ENCODE measurements around the gene ASXL2.

Gene ASXL2

DNA sequence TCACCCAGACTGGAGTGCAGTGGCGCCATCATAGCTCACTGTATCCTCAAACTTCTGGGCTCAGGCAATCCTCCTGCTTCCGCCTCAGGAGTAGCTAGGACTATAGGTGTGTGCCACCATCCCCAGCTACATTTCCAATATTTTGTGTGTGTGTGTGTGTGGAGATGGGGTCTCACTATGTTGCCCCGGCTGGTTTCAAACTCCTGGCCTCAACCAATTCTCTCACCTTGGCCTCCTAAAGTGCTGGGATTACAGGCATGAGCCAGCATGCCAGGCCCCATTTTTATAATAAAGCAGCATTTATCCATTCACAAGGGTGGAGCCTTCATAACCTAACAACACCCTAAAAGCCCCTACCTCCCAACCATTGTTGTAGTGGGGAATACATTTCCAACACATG, 152.4 kb downstream of the ASXL2 start:
- H4K20me1 ChIP-seq (ENCODE audit: insufficient read depth, low read length), result no peaks in the 10 kb centered on the region
- H3K27me3 ChIP-seq (replicated peaks; ENCODE audit: insufficient read depth, low read length), result no peaks in the 10 kb centered on the region
- H3K79me2 ChIP-seq (ENCODE audit: low read length), result no peaks in the 10 kb centered on the region
- TF ChIP-seq EZH2 (optimal IDR thresholded peaks at IDR 0.05; ENCODE audit: low read depth, low read length) (no peak), EZH2phosphoT487 (IDR thresholded peaks at IDR 0.05; ENCODE audit: low read length) (no peak)
- TF ChIP-seq, protein P1, sequence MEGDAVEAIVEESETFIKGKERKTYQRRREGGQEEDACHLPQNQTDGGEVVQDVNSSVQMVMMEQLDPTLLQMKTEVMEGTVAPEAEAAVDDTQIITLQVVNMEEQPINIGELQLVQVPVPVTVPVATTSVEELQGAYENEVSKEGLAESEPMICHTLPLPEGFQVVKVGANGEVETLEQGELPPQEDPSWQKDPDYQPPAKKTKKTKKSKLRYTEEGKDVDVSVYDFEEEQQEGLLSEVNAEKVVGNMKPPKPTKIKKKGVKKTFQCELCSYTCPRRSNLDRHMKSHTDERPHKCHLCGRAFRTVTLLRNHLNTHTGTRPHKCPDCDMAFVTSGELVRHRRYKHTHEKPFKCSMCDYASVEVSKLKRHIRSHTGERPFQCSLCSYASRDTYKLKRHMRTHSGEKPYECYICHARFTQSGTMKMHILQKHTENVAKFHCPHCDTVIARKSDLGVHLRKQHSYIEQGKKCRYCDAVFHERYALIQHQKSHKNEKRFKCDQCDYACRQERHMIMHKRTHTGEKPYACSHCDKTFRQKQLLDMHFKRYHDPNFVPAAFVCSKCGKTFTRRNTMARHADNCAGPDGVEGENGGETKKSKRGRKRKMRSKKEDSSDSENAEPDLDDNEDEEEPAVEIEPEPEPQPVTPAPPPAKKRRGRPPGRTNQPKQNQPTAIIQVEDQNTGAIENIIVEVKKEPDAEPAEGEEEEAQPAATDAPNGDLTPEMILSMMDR (IDR thresholded peaks at IDR 0.05; ENCODE audit: low read length), result no peak
- H3F3A ChIP-seq (ENCODE audit: insufficient read depth, low read length), result no peaks in the 10 kb centered on the region
- H2AFZ ChIP-seq (ENCODE audit: low read length), result no peak overlapping the region
- DNase-seq, result no peak
- no peak overlapping the region for H3K4me3 ChIP-seq (ENCODE audit: low read length)
- H3K4me1 ChIP-seq (ENCODE audit: low read length), result no peaks in the 10 kb centered on the region
- H3K9me2 ChIP-seq (replicated peaks; ENCODE audit: insufficient read depth, low read length), result no peaks in the 10 kb centered on the region
- H3K9me3 ChIP-seq (replicated peaks; ENCODE audit: insufficient read depth, low read length), result no peaks in the 10 kb centered on the region
- H3K27ac ChIP-seq (ENCODE audit: low read length), result no peak overlapping the region
- H3K36me3 ChIP-seq (replicated peaks; ENCODE audit: insufficient read depth, low read length), result no peaks in the 10 kb centered on the region
- no peak overlapping the region for H3K4me2 ChIP-seq (ENCODE audit: low read depth, low read length)
- no peak overlapping the region for H3K9ac ChIP-seq (ENCODE audit: low read length)

DNA sequence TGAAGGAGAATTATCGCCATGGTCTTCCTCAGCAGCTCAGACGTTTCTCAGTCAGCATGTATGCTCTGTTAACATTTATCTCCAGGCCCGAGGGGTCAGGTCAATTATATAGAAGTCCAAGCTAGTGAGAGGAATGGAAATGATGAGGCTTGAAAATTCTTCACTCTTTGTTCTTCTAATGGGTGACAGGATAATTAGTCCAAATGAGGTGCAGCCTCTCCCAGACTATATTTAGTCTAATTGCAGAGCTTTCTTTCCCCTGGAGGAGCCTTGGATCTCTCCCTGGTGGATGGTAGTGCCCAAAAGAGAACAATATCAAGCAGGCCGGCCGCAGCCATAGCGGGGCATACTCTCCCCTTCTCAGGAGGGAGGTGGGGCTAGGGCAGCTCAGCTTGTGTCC, 153.5 kb downstream of the ASXL2 start:
- H3K27me3 ChIP-seq (replicated peaks; ENCODE audit: insufficient read depth, low read length), result no peaks in the 10 kb centered on the region
- H3F3A ChIP-seq (ENCODE audit: insufficient read depth, low read length), result no peaks in the 10 kb centered on the region
- no peaks in the 10 kb centered on the region for H3K79me2 ChIP-seq (ENCODE audit: low read length)
- H3K9me2 ChIP-seq (replicated peaks; ENCODE audit: insufficient read depth, low read length), result no peaks in the 10 kb centered on the region
- H3K4me3 ChIP-seq (ENCODE audit: low read length), result no peak overlapping the region
- no peak overlapping the region for H2AFZ ChIP-seq (ENCODE audit: low read length)
- H3K36me3 ChIP-seq (replicated peaks; ENCODE audit: insufficient read depth, low read length), result no peaks in the 10 kb centered on the region
- no peak overlapping the region for H3K27ac ChIP-seq (ENCODE audit: low read length)
- TF ChIP-seq, protein P1 (IDR thresholded peaks at IDR 0.05; ENCODE audit: low read length), result no peak
- TF ChIP-seq EZH2phosphoT487 (IDR thresholded peaks at IDR 0.05; ENCODE audit: low read length), result no peak
- no peak for TF ChIP-seq EZH2 (optimal IDR thresholded peaks at IDR 0.05; ENCODE audit: low read depth, low read length)
- H3K9ac ChIP-seq (ENCODE audit: low read length), result no peak overlapping the region
- H3K9me3 ChIP-seq (replicated peaks; ENCODE audit: insufficient read depth, low read length), result no peaks in the 10 kb centered on the region
- no peak for DNase-seq
- no peaks in the 10 kb centered on the region for H4K20me1 ChIP-seq (ENCODE audit: insufficient read depth, low read length)
- no peak overlapping the region for H3K4me2 ChIP-seq (ENCODE audit: low read depth, low read length)
- H3K4me1 ChIP-seq (ENCODE audit: low read length), result no peaks in the 10 kb centered on the region

- no peaks in the 10 kb centered on the region for H3K9me3 ChIP-seq (replicated peaks; ENCODE audit: insufficient read depth, low read length)
- H3F3A ChIP-seq (ENCODE audit: insufficient read depth, low read length), result no peaks in the 10 kb centered on the region
- TF ChIP-seq, protein P1 (IDR thresholded peaks at IDR 0.05; ENCODE audit: low read length), result no peak
- TF ChIP-seq EZH2 (optimal IDR thresholded peaks at IDR 0.05; ENCODE audit: low read depth, low read length) (no peak), EZH2phosphoT487 (IDR thresholded peaks at IDR 0.05; ENCODE audit: low read length) (no peak)
- H3K27ac ChIP-seq (ENCODE audit: low read length), result no peak overlapping the region
- H4K20me1 ChIP-seq (ENCODE audit: insufficient read depth, low read length), result no peaks in the 10 kb centered on the region
- H3K79me2 ChIP-seq (ENCODE audit: low read length), result no peaks in the 10 kb centered on the region
- no peak overlapping the region for H3K4me3 ChIP-seq (ENCODE audit: low read length)
- H3K36me3 ChIP-seq (replicated peaks; ENCODE audit: insufficient read depth, low read length), result no peaks in the 10 kb centered on the region
- no peak overlapping the region for H2AFZ ChIP-seq (ENCODE audit: low read length)
- no peaks in the 10 kb centered on the region for H3K4me1 ChIP-seq (ENCODE audit: low read length)
- DNase-seq, result no peak
- no peak overlapping the region for H3K9ac ChIP-seq (ENCODE audit: low read length)
- no peak overlapping the region for H3K4me2 ChIP-seq (ENCODE audit: low read depth, low read length)
- no peaks in the 10 kb centered on the region for H3K27me3 ChIP-seq (replicated peaks; ENCODE audit: insufficient read depth, low read length)
- no peaks in the 10 kb centered on the region for H3K9me2 ChIP-seq (replicated peaks; ENCODE audit: insufficient read depth, low read length)
Measured at GRCh38 chr2:25722224-25722623, 156.1 kb downstream of the ASXL2 start.
